GM12878 (cell line): ENCODE data around the gene NUDT3. TPM values are rescaled to one million over a fixed set of nuclear protein-coding genes. Genes with fewer than 3 reads are reported as not detected.

Experiments used
- ATAC-seq: fragments of 200-7000 bp; cut with Tn5 transposase; 3 replicates; pipeline ENCODE4 v1.9.1; 2020; ENCODE audit warnings: mild to moderate bottlenecking, moderate library complexity
- BruUV-seq: library from RNA; stranded (reverse); fragments of 400-500 nt; replicated peaks from 2 replicates; lab custom pipeline; 2021; lab: Mats Ljungman, UMichigan
- CTCF ChIA-PET: fragments of 300-600 bp; sonication (Branson Sonifier 250); formaldehyde crosslinking; extraction: SDS; loops from one replicate; lab custom pipeline; 2021; ENCODE audit warnings: inconsistent platforms; lab: Yijun Ruan, JAX
- POLR2A ChIA-PET: fragments of 350-600 bp; formaldehyde crosslinking; extraction: SDS; loops from one replicate; lab custom pipeline; 2021; ENCODE audit warnings: inconsistent platforms; lab: Charles Lee
- RAD21 ChIA-PET: fragments of 300-600 bp; sonication (Branson Sonifier 250); formaldehyde crosslinking; loops from one replicate; lab custom pipeline; 2023; ENCODE audit warnings: antibody characterized with exemption; ENCODE audit not compliant: unreplicated experiment; lab: Charles Lee
- SMC1A ChIA-PET: fragments of 300-600 bp; sonication (Branson Sonifier 250); formaldehyde crosslinking; loops from one replicate; lab custom pipeline; 2023; ENCODE audit not compliant: unreplicated experiment, uncharacterized antibody; lab: Charles Lee
- DNase-seq: peaks from one replicate; pipeline ENCODE4 v3.0.0-alpha.2; 2011; ENCODE audit warnings: low read depth, low spot score
- FAIRE-seq: peaks from 3 replicates; lab custom pipeline; 2011; peaks lifted over from hg19 to GRCh38; lab: Jason Lieb, UNC
- H2AFZ ChIP-seq: 2 replicates; pipeline ENCODE4 v1.6.0; 2011; ENCODE audit warnings: low read depth, low read length, control low read depth; ENCODE audit not compliant: control insufficient read depth
- H3K27ac ChIP-seq: 2 replicates; pipeline ENCODE4 v1.5.1; 2011; ENCODE audit warnings: control low read depth; ENCODE audit not compliant: control insufficient read depth, insufficient read depth
- H3K27me3 ChIP-seq, 2 experiments: replicated peaks in 1 of 2; 2 replicates each; pipeline versions ENCODE4 v1.6.0 to v1.6.1; 2011; ENCODE audit warnings: low read length in 1 of 2; ENCODE audit not compliant: control insufficient read depth in 2 of 2, insufficient read depth in 2 of 2
- H3K36me3 ChIP-seq, 2 experiments: 2 replicates each; pipeline ENCODE4 v1.5.1; 2011; ENCODE audit warnings: low read length in 1 of 2; ENCODE audit not compliant: control insufficient read depth in 2 of 2, insufficient read depth in 2 of 2
- H3K4me1 ChIP-seq: 2 replicates; pipeline ENCODE4 v1.6.1; 2011; ENCODE audit warnings: mild to moderate bottlenecking, low read length, moderate library complexity, mixed read lengths; ENCODE audit not compliant: control insufficient read depth, insufficient read depth
- H3K4me2 ChIP-seq: 2 replicates; pipeline ENCODE4 v1.6.0; 2011; ENCODE audit warnings: control low read depth; ENCODE audit not compliant: control insufficient read depth, insufficient read depth
- H3K4me3 ChIP-seq: fragments of 200-600 bp; sonication (generic); 2 replicates; pipeline ENCODE4 v1.5.1; 2016
- H3K79me2 ChIP-seq: 2 replicates; pipeline ENCODE4 v1.6.0; 2011; ENCODE audit warnings: low read length; ENCODE audit not compliant: control insufficient read depth, insufficient read depth
- H3K9ac ChIP-seq: 2 replicates; pipeline ENCODE4 v1.8.0; 2011; ENCODE audit warnings: low read length, control low read depth, mixed read lengths; ENCODE audit not compliant: control insufficient read depth, insufficient read depth
- H3K9me3 ChIP-seq: replicated peaks from 3 replicates; pipeline ENCODE4 v1.5.1; 2011; ENCODE audit warnings: mild to moderate bottlenecking, low read length; ENCODE audit not compliant: control insufficient read depth, insufficient read depth
- H4K20me1 ChIP-seq: 2 replicates; pipeline ENCODE4 v1.6.0; 2011; ENCODE audit not compliant: control insufficient read depth, insufficient read depth
- ATF7 ChIP-seq: fragments of 450-650 bp; IDR thresholded peaks from 2 replicates; pipeline ENCODE4 v1.6.1; 2016; ENCODE audit warnings: low read depth, mild to moderate bottlenecking
- BACH1 ChIP-seq: fragments of 450-650 bp; IDR thresholded peaks from 2 replicates; pipeline ENCODE4 v1.6.1; 2017; ENCODE audit warnings: mild to moderate bottlenecking, borderline replicate concordance
- IKZF1 ChIP-seq: fragments of 450-650 bp; conservative IDR thresholded peaks from 2 replicates; pipeline ENCODE4 v1.6.1; 2017; ENCODE audit warnings: antibody characterized with exemption, mild to moderate bottlenecking
- KDM1A ChIP-seq: fragments of 200-600 bp; sonication (generic); IDR thresholded peaks from 2 replicates; pipeline ENCODE4 v1.6.1; 2016; ENCODE audit warnings: borderline replicate concordance
- NBN ChIP-seq: fragments of 450-650 bp; IDR thresholded peaks from 2 replicates; pipeline ENCODE4 v1.6.1; 2016
- NFYA ChIP-seq: IDR thresholded peaks from 2 replicates; pipeline ENCODE4 v1.6.1; 2011; ENCODE audit warnings: low read depth, mild to moderate bottlenecking, low read length, improper control_type of control experiment, borderline replicate concordance
- NR2F1 ChIP-seq: fragments of 450-650 bp; conservative IDR thresholded peaks from 2 replicates; pipeline ENCODE4 v1.6.1; 2017; ENCODE audit warnings: mild to moderate bottlenecking
- POLR2A ChIP-seq: IDR thresholded peaks from 2 replicates; pipeline ENCODE4 v1.6.1; 2011; ENCODE audit warnings: low read depth, mild to moderate bottlenecking, low read length
- RAD21 ChIP-seq: IDR thresholded peaks from 2 replicates; pipeline ENCODE4 v1.6.1; 2011; ENCODE audit warnings: mild to moderate bottlenecking, low read depth, low read length, moderate library complexity; ENCODE audit not compliant: insufficient read depth
- RB1 ChIP-seq: fragments of 450-650 bp; formaldehyde crosslinking; IDR thresholded peaks from 2 replicates; pipeline ENCODE4 v1.6.1; 2017; ENCODE audit warnings: mild to moderate bottlenecking, borderline replicate concordance
- SMAD5 ChIP-seq: IDR thresholded peaks from 2 replicates; pipeline ENCODE4 v1.6.1; 2016; ENCODE audit warnings: antibody characterized with exemption, low read depth
- SP1 ChIP-seq: IDR thresholded peaks from one replicate; pipeline ENCODE4 v1.6.1; 2011; ENCODE audit warnings: low read depth, low read length
- SRF ChIP-seq, 2 experiments: IDR thresholded peaks; 2 replicates each; pipeline ENCODE4 v1.6.1; 2011; ENCODE audit warnings: low read depth in 2 of 2, low read length in 2 of 2, mild to moderate bottlenecking in 1 of 2, moderate library complexity in 1 of 2
- TARDBP ChIP-seq: IDR thresholded peaks from 2 replicates; pipeline ENCODE4 v1.6.1; 2016; ENCODE audit warnings: borderline replicate concordance
- YY1 ChIP-seq: IDR thresholded peaks from 2 replicates; pipeline ENCODE4 v1.6.1; 2011; ENCODE audit warnings: low read depth, mild to moderate bottlenecking, low read length
- ZBTB11 ChIP-seq: fragments of 450-650 bp; formaldehyde crosslinking; IDR thresholded peaks from 2 replicates; pipeline ENCODE4 v1.5.0; 2022; ENCODE audit warnings: mild to moderate bottlenecking, missing genetic modification characterization
- ZNF207 ChIP-seq: fragments of 450-650 bp; IDR thresholded peaks from 2 replicates; pipeline ENCODE4 v1.6.1; 2014; ENCODE audit warnings: antibody characterized with exemption, mild to moderate bottlenecking, borderline replicate concordance
- ZNF24 ChIP-seq: fragments of 450-650 bp; IDR thresholded peaks from 2 replicates; pipeline ENCODE4 v1.6.1; 2017; ENCODE audit warnings: antibody characterized with exemption, mild to moderate bottlenecking
- WGBS: methylation state at CpG from one replicate; pipeline ENCODE4 v1.1.6; 2016; ENCODE audit warnings: low lambda C conversion rate; ENCODE audit not compliant: insufficient replicate concordance, insufficient coverage; ENCODE audit errors: missing lambda C conversion rate; 5-methylcytosine and 5-hydroxymethylcytosine counted together
- in situ Hi-C: fragments of 300-500 bp; cut with MboI; formaldehyde crosslinking; loops from 9 replicates; pipeline ENCODE4 v1.14.3; 2018; ENCODE audit warnings: mixed read lengths
- intact Hi-C: fragments of 100-400 bp; cut with micrococcal nuclease; formaldehyde crosslinking; loops from one replicate; pipeline ENCODE4 v1.14.2; 2022; ENCODE audit not compliant: unreplicated experiment
- polyA plus RNA-seq, 11 experiments: library from polyadenylated mRNA; depleted of rRNA in 4 of 11; unstranded in 6 of 11; stranded (reverse) in 5 of 11; fragments of >200 nt; fragmentation: Nextera tagmentation in 4 of 11; fragmentation: Illumina TruSeq in 1 of 11; extraction: Ambion mirVana in 4 of 11; extraction: Trizol in 1 of 11; gene quantifications; 1 replicate in 1 of 11; 2 replicates in 10 of 11; pipeline versions ENCODE4 v1.2.1 to v1.2.3, GENCODE V29; 2011 to 2016; ENCODE audit warnings: inconsistent platforms in 2 of 11, missing spikeins in 2 of 11, low read depth in 1 of 11
- total RNA-seq, 4 experiments: library from RNA; depleted of rRNA in 3 of 4; stranded (reverse); fragments of >200 nt in 3 of 4; fragmentation: Illumina TruSeq in 1 of 4; extraction: Trizol in 1 of 4; gene quantifications; 2 replicates each; pipeline versions ENCODE4 v1.2.1 to v1.2.3, GENCODE V29; 2013 to 2021
- TF ChIP-seq, protein P1 (sequence below): fragments of 450-650 bp; IDR thresholded peaks from 2 replicates; pipeline ENCODE4 v1.6.1; 2016; ENCODE audit warnings: mild to moderate bottlenecking

The NUDT3 gene
- total and polyA plus RNA-seq, 10 of the 15 experiments (the other 5 are each of a cell fraction or from before 2014, with no cell fraction given) = 2.4 to 32.3 (median 25.5) TPM

DNA sequence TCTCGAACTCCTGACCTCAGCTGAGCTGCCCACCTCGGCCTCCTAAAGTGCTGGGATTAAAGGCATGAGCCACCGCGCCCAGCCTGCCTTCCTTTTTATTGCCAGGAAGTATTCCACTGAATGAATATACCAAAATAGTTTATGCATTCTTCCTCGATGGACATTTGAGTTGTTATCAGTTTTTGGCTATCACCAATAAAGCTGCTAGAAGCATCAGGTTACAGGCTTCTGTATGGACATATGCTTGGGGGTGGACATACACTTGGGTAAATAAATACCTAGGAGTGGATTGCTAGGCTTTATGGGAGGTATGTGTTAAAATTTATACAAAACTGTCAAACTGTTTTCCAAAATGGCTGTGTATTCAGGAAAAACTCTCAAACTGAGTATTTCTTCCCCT is 43.4 kb upstream of the NUDT3 start (continued):
- TF ChIP-seq SRF (IDR thresholded peaks at IDR 0.05; ENCODE audit: low read depth in 2 of 2, low read length in 2 of 2) (no peak), ZBTB11 (CRISPR knock-in tag) (no peak), NBN (no peak)

- Histone ChIP-seq H2AFZ (peak within 1 kb of the TSS; percentile 88), H3K4me2 (peak within 1 kb of the TSS; percentile 86), H3K4me3 (peak within 1 kb of the TSS; percentile 96), H4K20me1 (no peaks in the 10 kb centered on the region), H3K9me3 (no peaks in the 10 kb centered on the region; the same call in 2 of the 3 replicates), H3K4me1 (peaks cover 6% of the 10 kb centered on the region; the same call in 1 of the 2 replicates), H3K9ac (peak within 1 kb of the TSS; percentile 100), H3K27me3 (no peaks in the 10 kb centered on the region), H3K36me3 (peaks cover 3 to 22% of the 10 kb centered on the region in 2 experiments), H3K27ac (peak within 1 kb of the TSS; percentile 96), H3K79me2 (peaks cover 46% of the 10 kb centered on the region)
- ChIA-PET SMC1A (interaction anchor here (0.7 to 4.6 kb wide), 11 partner anchors 10 to 230 kb away, joined by 3 to 39 read pairs (median 4); partner anchors contain the start of gene SMIM29), CTCF (interaction anchor here (0.7 to 3.4 kb wide), 9 partner anchors 10 to 714 kb away, joined by 3 to 35 read pairs (median 4); no protein-coding TSS in a partner anchor), POLR2A (interaction anchor here (0.8 to 2.1 kb wide), 4 partner anchors 10 to 463 kb away, joined by 3 to 8 read pairs (median 4); partner anchors contain the start of gene ANKS1A), RAD21 (interaction anchor here (0.7 to 2.3 kb wide), 9 partner anchors 10 to 365 kb away, joined by 3 to 8 read pairs (median 3); partner anchors contain the start of genes HMGA1, NUDT3 and SMIM29)
- DNase-seq (peak; percentile 67), ATAC-seq (peak; percentile 89), FAIRE-seq (peak; percentile 97)
- TSS peak; percentile 76 for BruUV-seq
- in situ Hi-C loops (no loop called here), intact Hi-C loops (no loop called here)
- WGBS = 1% methylated on average over 56 of the region's 58 CpGs
- TF ChIP-seq NFYA (no peak), POLR2A (peak; percentile 95), SP1 (peak; percentile 62), YY1 (0 out of 2 replicates have a peak, but pooled peaks have one; percentile 6), ZNF207 (no peak), SMAD5 (peak; percentile 90), TARDBP (no peak), RB1 (0 out of 2 replicates have a peak, but pooled peaks have one; percentile 33), NR2F1 (peak; percentile 87), IKZF1 (peak; percentile 69; the same call in 1 of the 2 replicates), KDM1A (no peak), BACH1 (no peak; the same call in 1 of the 2 replicates), RAD21 (no peak), ZNF24 (no peak), ATF7 (no peak)
- TF ChIP-seq, protein P1, sequence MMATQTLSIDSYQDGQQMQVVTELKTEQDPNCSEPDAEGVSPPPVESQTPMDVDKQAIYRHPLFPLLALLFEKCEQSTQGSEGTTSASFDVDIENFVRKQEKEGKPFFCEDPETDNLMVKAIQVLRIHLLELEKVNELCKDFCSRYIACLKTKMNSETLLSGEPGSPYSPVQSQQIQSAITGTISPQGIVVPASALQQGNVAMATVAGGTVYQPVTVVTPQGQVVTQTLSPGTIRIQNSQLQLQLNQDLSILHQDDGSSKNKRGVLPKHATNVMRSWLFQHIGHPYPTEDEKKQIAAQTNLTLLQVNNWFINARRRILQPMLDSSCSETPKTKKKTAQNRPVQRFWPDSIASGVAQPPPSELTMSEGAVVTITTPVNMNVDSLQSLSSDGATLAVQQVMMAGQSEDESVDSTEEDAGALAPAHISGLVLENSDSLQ = no peak
Observed at GRCh38 chr6:34425498-34426410, 33.3 kb upstream of the NUDT3 start, which contains the start of gene RPS10. Gene RPS10 (minus strand): TSS chr6:34426069. CDS start chr6:34425221, 848 bp downstream.
